ENCODE data around the gene C1QTNF6. TPM values are rescaled to one million over a fixed set of nuclear protein-coding genes. Genes with fewer than 3 reads are reported as not detected.

C1QTNF6 gene
- total RNA-seq, 1 experiment from 2014 or later = 25.0 TPM

DNA sequence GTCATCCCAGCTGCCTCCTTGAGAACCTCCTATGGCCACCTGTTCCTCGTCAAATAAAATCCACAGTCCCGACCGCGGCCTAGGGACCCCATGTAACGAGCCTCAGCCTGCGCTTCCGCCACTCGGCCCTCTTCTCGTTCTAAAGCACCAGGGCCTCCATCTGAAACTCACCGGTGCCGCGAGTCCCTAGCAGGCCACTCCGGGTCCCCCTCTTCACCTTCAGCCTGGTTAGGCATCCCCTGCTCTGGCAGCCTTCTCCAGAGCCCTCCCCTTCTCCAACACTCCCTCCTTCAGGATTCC is 26.6 kb upstream of the C1QTNF6 start:
- Histone ChIP-seq H3K4me3 (ENCODE audit: low read depth in 2 of 2, low read length in 2 of 2) (no peak overlapping the region), H3K27ac (ENCODE audit: low read length) (no peak overlapping the region), H3K9me3 (ENCODE audit: control insufficient read depth, insufficient read depth, low read depth, low read length) (no peaks in the 10 kb centered on the region), H3K27me3 (ENCODE audit: control insufficient read depth, insufficient read depth, low read length) (no peaks in the 10 kb centered on the region), H3K4me1 (ENCODE audit: control insufficient read depth, insufficient read depth, low read length) (no peaks in the 10 kb centered on the region), H3K36me3 (ENCODE audit: control insufficient read depth, insufficient read depth, low read length) (no peaks in the 10 kb centered on the region)
- no peak for TF ChIP-seq SIN3A (IDR thresholded peaks at IDR 0.05; ENCODE audit: borderline replicate concordance, insufficient read depth, low read depth, low read length)
- no peak for TF ChIP-seq POLR2AphosphoS5 (IDR thresholded peaks at IDR 0.05; ENCODE audit: low read depth, low read length)
- no peak for TF ChIP-seq TCF7L2 (IDR thresholded peaks at IDR 0.05; ENCODE audit: low read depth, low read length)
- TF ChIP-seq, protein P1, sequence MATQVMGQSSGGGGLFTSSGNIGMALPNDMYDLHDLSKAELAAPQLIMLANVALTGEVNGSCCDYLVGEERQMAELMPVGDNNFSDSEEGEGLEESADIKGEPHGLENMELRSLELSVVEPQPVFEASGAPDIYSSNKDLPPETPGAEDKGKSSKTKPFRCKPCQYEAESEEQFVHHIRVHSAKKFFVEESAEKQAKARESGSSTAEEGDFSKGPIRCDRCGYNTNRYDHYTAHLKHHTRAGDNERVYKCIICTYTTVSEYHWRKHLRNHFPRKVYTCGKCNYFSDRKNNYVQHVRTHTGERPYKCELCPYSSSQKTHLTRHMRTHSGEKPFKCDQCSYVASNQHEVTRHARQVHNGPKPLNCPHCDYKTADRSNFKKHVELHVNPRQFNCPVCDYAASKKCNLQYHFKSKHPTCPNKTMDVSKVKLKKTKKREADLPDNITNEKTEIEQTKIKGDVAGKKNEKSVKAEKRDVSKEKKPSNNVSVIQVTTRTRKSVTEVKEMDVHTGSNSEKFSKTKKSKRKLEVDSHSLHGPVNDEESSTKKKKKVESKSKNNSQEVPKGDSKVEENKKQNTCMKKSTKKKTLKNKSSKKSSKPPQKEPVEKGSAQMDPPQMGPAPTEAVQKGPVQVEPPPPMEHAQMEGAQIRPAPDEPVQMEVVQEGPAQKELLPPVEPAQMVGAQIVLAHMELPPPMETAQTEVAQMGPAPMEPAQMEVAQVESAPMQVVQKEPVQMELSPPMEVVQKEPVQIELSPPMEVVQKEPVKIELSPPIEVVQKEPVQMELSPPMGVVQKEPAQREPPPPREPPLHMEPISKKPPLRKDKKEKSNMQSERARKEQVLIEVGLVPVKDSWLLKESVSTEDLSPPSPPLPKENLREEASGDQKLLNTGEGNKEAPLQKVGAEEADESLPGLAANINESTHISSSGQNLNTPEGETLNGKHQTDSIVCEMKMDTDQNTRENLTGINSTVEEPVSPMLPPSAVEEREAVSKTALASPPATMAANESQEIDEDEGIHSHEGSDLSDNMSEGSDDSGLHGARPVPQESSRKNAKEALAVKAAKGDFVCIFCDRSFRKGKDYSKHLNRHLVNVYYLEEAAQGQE (IDR thresholded peaks at IDR 0.05; ENCODE audit: insufficient read depth in 1 of 2, low read depth in 2 of 2, low read length in 1 of 2) = no peak
- TF ChIP-seq, protein P2, sequence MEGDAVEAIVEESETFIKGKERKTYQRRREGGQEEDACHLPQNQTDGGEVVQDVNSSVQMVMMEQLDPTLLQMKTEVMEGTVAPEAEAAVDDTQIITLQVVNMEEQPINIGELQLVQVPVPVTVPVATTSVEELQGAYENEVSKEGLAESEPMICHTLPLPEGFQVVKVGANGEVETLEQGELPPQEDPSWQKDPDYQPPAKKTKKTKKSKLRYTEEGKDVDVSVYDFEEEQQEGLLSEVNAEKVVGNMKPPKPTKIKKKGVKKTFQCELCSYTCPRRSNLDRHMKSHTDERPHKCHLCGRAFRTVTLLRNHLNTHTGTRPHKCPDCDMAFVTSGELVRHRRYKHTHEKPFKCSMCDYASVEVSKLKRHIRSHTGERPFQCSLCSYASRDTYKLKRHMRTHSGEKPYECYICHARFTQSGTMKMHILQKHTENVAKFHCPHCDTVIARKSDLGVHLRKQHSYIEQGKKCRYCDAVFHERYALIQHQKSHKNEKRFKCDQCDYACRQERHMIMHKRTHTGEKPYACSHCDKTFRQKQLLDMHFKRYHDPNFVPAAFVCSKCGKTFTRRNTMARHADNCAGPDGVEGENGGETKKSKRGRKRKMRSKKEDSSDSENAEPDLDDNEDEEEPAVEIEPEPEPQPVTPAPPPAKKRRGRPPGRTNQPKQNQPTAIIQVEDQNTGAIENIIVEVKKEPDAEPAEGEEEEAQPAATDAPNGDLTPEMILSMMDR (IDR thresholded peaks at IDR 0.05) = no peak
- intact Hi-C loops (cut with micrococcal nuclease; ENCODE audit: unreplicated experiment) = no loop called here
- ChIA-PET CTCF (no interaction called here), POLR2A (no interaction called here)
- BruUV-seq (replicated peaks) = no TSS peak
- ATAC-seq (no peak), DNase-seq (ENCODE audit: low read depth, low spot score) (no peak)
- in situ Hi-C loops (cut with HindIII; ENCODE audit: low pct_unique_long_range_greater_than_20kb, low sequenced_read_pairs) = no loop called here

DNA sequence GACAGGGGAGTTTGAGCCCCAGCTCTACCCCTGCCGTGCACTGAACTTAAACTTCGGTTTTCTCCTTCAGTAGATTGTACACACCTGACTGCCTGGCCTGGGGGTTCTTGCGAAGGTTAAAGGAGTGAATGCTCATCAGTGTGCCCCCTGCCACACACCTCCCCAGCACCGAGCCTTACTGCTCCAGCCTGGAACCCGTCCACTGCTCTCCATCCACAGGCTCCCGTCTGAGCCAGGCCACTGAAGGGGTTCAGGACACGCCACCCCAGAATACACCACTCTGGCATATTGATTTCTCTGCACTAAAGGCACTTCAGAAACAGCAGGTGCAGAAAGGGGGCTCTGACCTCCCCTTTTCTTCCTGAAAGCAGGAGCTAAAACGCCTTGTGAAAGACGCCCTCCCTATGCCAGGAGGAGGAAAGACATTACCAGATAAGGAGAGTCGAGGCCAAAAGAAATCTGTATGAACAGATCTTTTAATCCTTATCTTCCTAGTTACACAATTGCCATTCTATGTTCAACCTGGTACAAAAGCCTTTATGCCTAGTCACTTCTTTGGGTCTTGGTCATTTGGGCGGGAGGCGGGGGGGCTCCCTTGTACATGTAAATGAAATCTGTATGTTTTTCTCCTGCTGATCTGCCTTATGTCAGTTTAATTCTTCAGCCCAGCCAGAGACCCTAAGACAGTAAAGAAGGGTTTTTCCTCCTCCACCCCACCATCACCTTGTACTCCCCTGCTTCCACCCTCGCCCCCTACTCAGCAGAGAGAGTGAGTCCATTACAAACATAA is 26.1 kb upstream of the C1QTNF6 start:
- in situ Hi-C loops (cut with HindIII; ENCODE audit: low pct_unique_long_range_greater_than_20kb, low sequenced_read_pairs) (no loop called here), intact Hi-C loops (cut with micrococcal nuclease; ENCODE audit: unreplicated experiment) (no loop called here)
- CTCF ChIA-PET = interaction anchor here (0.7 kb wide), 1 partner anchor 30 kb away, joined by 3 read pairs; no protein-coding TSS in a partner anchor
- Histone ChIP-seq H3K9me3 (ENCODE audit: control insufficient read depth, insufficient read depth, low read depth, low read length) (no peaks in the 10 kb centered on the region), H3K27me3 (ENCODE audit: control insufficient read depth, insufficient read depth, low read length) (no peaks in the 10 kb centered on the region), H3K27ac (ENCODE audit: low read length) (no peak overlapping the region), H3K36me3 (ENCODE audit: control insufficient read depth, insufficient read depth, low read length) (no peaks in the 10 kb centered on the region), H3K4me1 (ENCODE audit: control insufficient read depth, insufficient read depth, low read length) (no peaks in the 10 kb centered on the region), H3K4me3 (ENCODE audit: low read depth in 2 of 2, low read length in 2 of 2) (no peak overlapping the region)
- no TSS peak for BruUV-seq (replicated peaks)
- ATAC-seq = no peak
- POLR2A ChIA-PET = no interaction called here
- DNase-seq (ENCODE audit: low read depth, low spot score) = no peak
- no peak for TF ChIP-seq SIN3A (IDR thresholded peaks at IDR 0.05; ENCODE audit: borderline replicate concordance, insufficient read depth, low read depth, low read length)
- no peak for TF ChIP-seq POLR2AphosphoS5 (IDR thresholded peaks at IDR 0.05; ENCODE audit: low read depth, low read length)
- no peak for TF ChIP-seq TCF7L2 (IDR thresholded peaks at IDR 0.05; ENCODE audit: low read depth, low read length)
- TF ChIP-seq, protein P1 (IDR thresholded peaks at IDR 0.05; ENCODE audit: insufficient read depth in 1 of 2, low read depth in 2 of 2, low read length in 1 of 2) = no peak
- TF ChIP-seq, protein P2 (IDR thresholded peaks at IDR 0.05) = no peak

Measured in Panc1 (cell line).